ENCODE data around the gene DDX1. TPM values are rescaled to one million over a fixed set of nuclear protein-coding genes. Genes with fewer than 3 reads are reported as not detected.

Gene DDX1
- total RNA-seq, 4 donors from 2014 or later: 58.3 to 90.5 (median 60.8) TPM

GRCh38 chr2:15658911-15659310 is 67.2 kb downstream of the DDX1 start:
- H3K9me3 ChIP-seq: no peaks in the 10 kb centered on the region
- no peaks in the 10 kb centered on the region for H3K27me3 ChIP-seq
- H3K4me3 ChIP-seq: no peak overlapping the region
- TF ChIP-seq EP300 (IDR thresholded peaks at IDR 0.05): no peak
- no peak for TF ChIP-seq POLR2AphosphoS5 (IDR thresholded peaks at IDR 0.05)
- no peak for TF ChIP-seq POLR2A (IDR thresholded peaks at IDR 0.05; ENCODE audit: low read depth)
- TF ChIP-seq CTCF (IDR thresholded peaks at IDR 0.05): no peak
- H3K36me3 ChIP-seq: no peaks in the 10 kb centered on the region
- no peak overlapping the region for H3K27ac ChIP-seq (replicated peaks in 1 of 4)
- no peaks in the 10 kb centered on the region for H3K4me1 ChIP-seq
- WGBS: 91% methylated on average over 4 of the region's 4 CpGs
- intact Hi-C loops (cut with DNase I): no loop called here
- no peak for DNase-seq (ENCODE audit: extremely low spot score)

GRCh38 chr2:15660491-15661294 is 69.0 kb downstream of the DDX1 start:
- Histone ChIP-seq H3K36me3 (no peaks in the 10 kb centered on the region), H3K4me3 (no peak overlapping the region), H3K4me1 (no peaks in the 10 kb centered on the region), H3K9me3 (no peaks in the 10 kb centered on the region), H3K27me3 (no peaks in the 10 kb centered on the region), H3K27ac (replicated peaks in 1 of 4) (no peak overlapping the region)
- 76% methylated on average over 6 of the region's 6 CpGs for WGBS
- intact Hi-C loops (cut with DNase I): no loop called here
- TF ChIP-seq POLR2A (IDR thresholded peaks at IDR 0.05; ENCODE audit: low read depth) (no peak), POLR2AphosphoS5 (IDR thresholded peaks at IDR 0.05) (no peak), EP300 (IDR thresholded peaks at IDR 0.05) (no peak), CTCF (IDR thresholded peaks at IDR 0.05) (no peak)
- no peak for DNase-seq (ENCODE audit: extremely low spot score)

GRCh38 chr2:15661295-15661569 is 69.6 kb downstream of the DDX1 start:
- 82% methylated on average over 2 of the region's 2 CpGs for WGBS
- intact Hi-C loops (cut with DNase I): no loop called here
- no peaks in the 10 kb centered on the region for H3K4me1 ChIP-seq
- no peaks in the 10 kb centered on the region for H3K36me3 ChIP-seq
- H3K27me3 ChIP-seq: peaks cover 0 to 3% (median 0%) of the 10 kb centered on the region in 4 donors
- H3K9me3 ChIP-seq: no peaks in the 10 kb centered on the region
- DNase-seq (ENCODE audit: extremely low spot score): no peak
- no peak for TF ChIP-seq POLR2AphosphoS5 (IDR thresholded peaks at IDR 0.05)
- TF ChIP-seq CTCF (IDR thresholded peaks at IDR 0.05): no peak
- no peak for TF ChIP-seq POLR2A (IDR thresholded peaks at IDR 0.05; ENCODE audit: low read depth)
- H3K4me3 ChIP-seq: no peak overlapping the region
- no peak overlapping the region for H3K27ac ChIP-seq (replicated peaks in 1 of 4)

DNA sequence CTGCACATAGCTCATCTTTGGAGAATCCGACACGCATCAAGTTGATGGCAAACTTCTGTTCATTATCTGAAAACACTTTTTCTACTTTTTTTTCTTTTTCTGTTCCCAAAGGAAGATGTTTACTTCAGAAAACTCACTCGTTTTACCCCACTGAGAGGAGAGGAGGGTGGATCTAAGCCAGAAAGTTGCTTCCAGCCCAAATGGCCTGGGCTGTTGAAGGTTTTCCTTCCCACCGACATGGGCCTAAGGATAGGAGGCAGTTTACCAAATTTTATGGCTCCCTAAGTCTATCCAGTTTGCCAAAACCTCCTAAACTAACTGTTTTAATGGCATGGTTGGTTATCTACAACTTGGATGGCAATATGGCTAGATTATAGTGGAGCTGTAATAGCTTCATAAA is 70.4 kb downstream of the DDX1 start:
- no peaks in the 10 kb centered on the region for H3K9me3 ChIP-seq
- DNase-seq (ENCODE audit: extremely low spot score): no peak
- intact Hi-C loops (cut with DNase I): no loop called here
- peaks cover 0 to 4% (median 0%) of the 10 kb centered on the region in 4 donors for H3K27me3 ChIP-seq
- no peak overlapping the region for H3K4me3 ChIP-seq
- no peak for TF ChIP-seq POLR2AphosphoS5 (IDR thresholded peaks at IDR 0.05)
- no peak for TF ChIP-seq EP300 (IDR thresholded peaks at IDR 0.05)
- no peak for TF ChIP-seq CTCF (IDR thresholded peaks at IDR 0.05)
- no peak for TF ChIP-seq POLR2A (IDR thresholded peaks at IDR 0.05; ENCODE audit: low read depth)
- 58% methylated on average over 4 of the region's 4 CpGs for WGBS
- no peaks in the 10 kb centered on the region for H3K4me1 ChIP-seq
- H3K27ac ChIP-seq (replicated peaks in 1 of 4): no peak overlapping the region
- no peaks in the 10 kb centered on the region for H3K36me3 ChIP-seq

DNA sequence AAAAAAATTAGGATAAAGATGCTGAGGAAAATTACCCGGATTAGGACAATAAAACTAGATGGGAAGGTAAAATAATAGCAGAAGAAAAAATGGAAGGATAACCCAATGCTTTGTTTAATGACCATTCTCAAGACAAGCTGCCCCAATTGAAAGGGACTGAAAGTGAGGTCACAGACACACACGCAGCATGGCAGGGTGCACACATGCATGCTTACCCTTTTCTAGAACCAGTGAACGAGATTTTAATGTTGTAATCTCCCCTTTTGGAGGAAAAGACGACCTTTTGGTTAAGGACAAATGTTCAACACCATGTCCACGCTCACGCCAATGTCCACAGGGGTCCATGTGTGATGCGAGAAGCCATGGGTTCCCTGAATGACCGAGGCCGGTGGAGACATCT is 70.9 kb downstream of the DDX1 start:
- DNase-seq (ENCODE audit: extremely low spot score): no peak
- H3K4me3 ChIP-seq: no peak overlapping the region
- H3K4me1 ChIP-seq: no peaks in the 10 kb centered on the region
- intact Hi-C loops (cut with DNase I): no loop called here
- H3K36me3 ChIP-seq: no peaks in the 10 kb centered on the region
- H3K27ac ChIP-seq (replicated peaks in 1 of 4): no peak overlapping the region
- H3K27me3 ChIP-seq: peaks cover 0 to 4% (median 0%) of the 10 kb centered on the region in 4 donors
- TF ChIP-seq POLR2A (IDR thresholded peaks at IDR 0.05; ENCODE audit: low read depth) (no peak), POLR2AphosphoS5 (IDR thresholded peaks at IDR 0.05) (no peak), CTCF (IDR thresholded peaks at IDR 0.05) (no peak), EP300 (IDR thresholded peaks at IDR 0.05) (no peak)
- 90% methylated on average over 9 of the region's 9 CpGs for WGBS
- no peaks in the 10 kb centered on the region for H3K9me3 ChIP-seq

Data from esophagus muscularis mucosa (tissue), 4 donors.